HG02852 (cell line): ENCODE results near the gene TSPAN5.

Experiments
- ATAC-seq: cut with Tn5 transposase; IDR thresholded peaks from one replicate; pipeline ENCODE4 v1.9.1; 2021; ENCODE audit warnings: mild to moderate bottlenecking, moderate library complexity; ENCODE audit not compliant: unreplicated experiment

The TSPAN5 gene

GRCh38 chr4:98522062-98522461 lies 136.3 kb downstream of the TSPAN5 start:
- no peak for ATAC-seq

GRCh38 chr4:98521486-98521885 lies 136.9 kb downstream of the TSPAN5 start:
- ATAC-seq, result no peak

GRCh38 chr4:98519268-98519977 lies 139.0 kb downstream of the TSPAN5 start:
- ATAC-seq, result no peak

- peak; percentile 97 for ATAC-seq
Measured at GRCh38 chr4:98518559-98519267, 139.7 kb downstream of the TSPAN5 start.

- no peak for ATAC-seq
Measured at GRCh38 chr4:98517218-98518021, 141.0 kb downstream of the TSPAN5 start.

GRCh38 chr4:98516441-98517217 lies 141.8 kb downstream of the TSPAN5 start:
- ATAC-seq, result no peak

- ATAC-seq, result no peak
Measured at GRCh38 chr4:98516042-98516440, 142.4 kb downstream of the TSPAN5 start.

- no peak for ATAC-seq
Measured at GRCh38 chr4:98515470-98515809, 143.0 kb downstream of the TSPAN5 start.

- no peak for ATAC-seq
Measured at GRCh38 chr4:98514741-98515469, 143.5 kb downstream of the TSPAN5 start.

- no peak for ATAC-seq
Measured at GRCh38 chr4:98512918-98513317, 145.5 kb downstream of the TSPAN5 start.

GRCh38 chr4:98510757-98511517 lies 147.5 kb downstream of the TSPAN5 start:
- ATAC-seq, result no peak

GRCh38 chr4:98510340-98510739 lies 148.1 kb downstream of the TSPAN5 start:
- no peak for ATAC-seq

- no peak for ATAC-seq
Measured at GRCh38 chr4:98509721-98510120, 148.7 kb downstream of the TSPAN5 start.

- no peak for ATAC-seq
Measured at GRCh38 chr4:98508829-98509598, 149.4 kb downstream of the TSPAN5 start.

- ATAC-seq, result no peak
Measured at GRCh38 chr4:98508248-98508647, 150.2 kb downstream of the TSPAN5 start.

GRCh38 chr4:98507299-98507698 lies 151.1 kb downstream of the TSPAN5 start:
- ATAC-seq, result no peak

- no peak for ATAC-seq
Measured at GRCh38 chr4:98506462-98507132, 151.8 kb downstream of the TSPAN5 start.

- no peak for ATAC-seq
Measured at GRCh38 chr4:98505992-98506391, 152.4 kb downstream of the TSPAN5 start.
